ENCODE data around the gene MAD1L1.

GRCh38 chr7:1966631-1967200 is 266.0 kb downstream of the MAD1L1 start:
- TF ChIP-seq POLR2A (IDR thresholded peaks at IDR 0.05) = no peak
- no peak for TF ChIP-seq CTCF (IDR thresholded peaks at IDR 0.05)
- no peak for TF ChIP-seq EP300 (IDR thresholded peaks at IDR 0.05)
